IMR-90 (cell line): ENCODE data around the gene GRB10. TPM values are rescaled to one million over a fixed set of nuclear protein-coding genes. Genes with fewer than 3 reads are reported as not detected.

ENCODE experiments used
- ATAC-seq: fragments of 200-7000 bp; cut with Tn5 transposase; 2 replicates; pipeline ENCODE4 v1.9.1; 2020; ENCODE audit warnings: low read depth, mild to moderate bottlenecking, moderate library complexity
- BruUV-seq: library from RNA; stranded (reverse); fragments of 400-500 nt; replicated peaks from 2 replicates; lab custom pipeline; 2021; lab: Mats Ljungman, UMichigan
- CTCF ChIA-PET: fragments of 300-600 bp; formaldehyde crosslinking; extraction: SDS; loops from one replicate; lab custom pipeline; 2021; ENCODE audit warnings: antibody characterized with exemption; lab: Yijun Ruan, JAX
- POLR2A ChIA-PET: fragments of 300-600 bp; sonication (Branson Sonifier 250); formaldehyde crosslinking; loops from one replicate; lab custom pipeline; 2022; ENCODE audit warnings: antibody characterized with exemption; ENCODE audit not compliant: unreplicated experiment; lab: Charles Lee
- DNase-seq: peaks from one replicate; pipeline ENCODE4 v3.0.0; 2013
- H2AFZ ChIP-seq: replicated peaks from 2 replicates; pipeline ENCODE3; 2013; ENCODE audit warnings: low read length, mild to moderate bottlenecking; ENCODE audit not compliant: poor library complexity
- H2AK5ac ChIP-seq: 2 replicates; pipeline ENCODE4 v1.6.1; 2013; ENCODE audit warnings: low read depth, low read length, inconsistent platforms
- H2AK9ac ChIP-seq: replicated peaks from 2 replicates; pipeline ENCODE3; 2013; ENCODE audit warnings: mild to moderate bottlenecking, low read depth, low read length, moderate library complexity; ENCODE audit not compliant: poor library complexity
- H2BK120ac ChIP-seq: 2 replicates; pipeline ENCODE4 v1.6.1; 2013; ENCODE audit warnings: low read depth, low read length, inconsistent platforms
- H2BK15ac ChIP-seq: 3 replicates; pipeline ENCODE4 v1.6.1; 2013; ENCODE audit warnings: low read depth, low read length, inconsistent platforms
- H2BK20ac ChIP-seq: 2 replicates; pipeline ENCODE4 v1.6.1; 2013; ENCODE audit warnings: low read depth, mild to moderate bottlenecking, inconsistent platforms, low read length, moderate library complexity
- H2BK5ac ChIP-seq: 2 replicates; pipeline ENCODE4 v1.6.1; 2013; ENCODE audit warnings: mild to moderate bottlenecking, low read depth, low read length, inconsistent platforms; ENCODE audit not compliant: poor library complexity, severe bottlenecking
- H3K14ac ChIP-seq: replicated peaks from 2 replicates; pipeline ENCODE4 v1.6.1; 2013; ENCODE audit warnings: low read depth, low read length, inconsistent platforms
- H3K18ac ChIP-seq: 2 replicates; pipeline ENCODE4 v1.6.1; 2013; ENCODE audit warnings: low read depth, low read length, control low read depth
- H3K23ac ChIP-seq: 2 replicates; pipeline ENCODE4 v1.6.1; 2013; ENCODE audit warnings: low read depth, low read length, inconsistent platforms
- H3K27ac ChIP-seq: 2 replicates; pipeline ENCODE4 v1.5.1; 2013; ENCODE audit warnings: mild to moderate bottlenecking, control low read depth, low read length; ENCODE audit not compliant: insufficient read depth
- H3K27me3 ChIP-seq: 2 replicates; pipeline ENCODE4 v1.6.1; 2013; ENCODE audit warnings: low read length; ENCODE audit not compliant: control insufficient read depth, insufficient read depth
- H3K36me3 ChIP-seq: 2 replicates; pipeline ENCODE4 v1.6.1; 2013; ENCODE audit warnings: low read length, mixed read lengths; ENCODE audit not compliant: control insufficient read depth, insufficient read depth
- H3K4ac ChIP-seq: 2 replicates; pipeline ENCODE4 v1.6.1; 2013; ENCODE audit warnings: low read depth, low read length, inconsistent platforms
- H3K4me1 ChIP-seq: 2 replicates; pipeline ENCODE4 v1.6.1; 2013; ENCODE audit warnings: low read length, mixed read lengths; ENCODE audit not compliant: control insufficient read depth, insufficient read depth
- H3K4me2 ChIP-seq: 2 replicates; pipeline ENCODE4 v1.6.1; 2013; ENCODE audit warnings: low read depth, mild to moderate bottlenecking, control low read depth, low read length, moderate library complexity
- H3K4me3 ChIP-seq: 2 replicates; pipeline ENCODE4 v1.5.1; 2013; ENCODE audit warnings: low read depth, mild to moderate bottlenecking, control low read depth, low read length, moderate library complexity; ENCODE audit not compliant: insufficient read depth
- H3K56ac ChIP-seq: 2 replicates; pipeline ENCODE4 v1.6.1; 2013; ENCODE audit warnings: low read length, inconsistent platforms; ENCODE audit not compliant: insufficient read depth; ENCODE audit errors: extremely low read depth
- H3K79me1 ChIP-seq, 2 experiments: 2 replicates each; pipeline ENCODE4 v1.6.1; 2013; ENCODE audit warnings: low read length in 2 of 2, inconsistent platforms in 1 of 2, low read depth in 1 of 2
- H3K9ac ChIP-seq: 2 replicates; pipeline ENCODE4 v1.6.1; 2013; ENCODE audit warnings: low read depth, low read length, control low read depth
- H3K9me1 ChIP-seq: 2 replicates; pipeline ENCODE4 v1.6.1; 2013; ENCODE audit warnings: low read length, inconsistent platforms; ENCODE audit not compliant: insufficient read depth
- H3K9me3 ChIP-seq: 2 replicates; pipeline ENCODE4 v1.6.1; 2013; ENCODE audit warnings: low read length; ENCODE audit not compliant: control insufficient read depth, insufficient read depth
- H4K20me1 ChIP-seq: 2 replicates; pipeline ENCODE4 v1.6.1; 2013; ENCODE audit warnings: low read length, inconsistent platforms; ENCODE audit not compliant: insufficient read depth
- H4K5ac ChIP-seq: 2 replicates; pipeline ENCODE4 v1.6.1; 2013; ENCODE audit warnings: mild to moderate bottlenecking, low read depth, low read length, control low read depth
- H4K8ac ChIP-seq, 2 experiments: 2 replicates each; pipeline ENCODE4 v1.6.1; 2013; ENCODE audit warnings: low read depth in 2 of 2, low read length in 2 of 2, control low read depth in 1 of 2, inconsistent platforms in 1 of 2
- H4K91ac ChIP-seq: 2 replicates; pipeline ENCODE4 v1.6.1; 2013; ENCODE audit warnings: low read depth, low read length, inconsistent platforms; ENCODE audit not compliant: insufficient read depth
- CEBPB ChIP-seq: IDR thresholded peaks from 2 replicates; pipeline ENCODE4 v1.6.1; 2012; ENCODE audit warnings: low read depth, low read length, improper control_type of control experiment
- CHD1 ChIP-seq: IDR thresholded peaks from 2 replicates; pipeline ENCODE4 v1.6.1; 2012; ENCODE audit warnings: low read depth, low read length, improper control_type of control experiment
- FOS ChIP-seq: fragments of 150-350 bp; IDR thresholded peaks from 2 replicates; pipeline ENCODE4 v1.6.1; 2016; ENCODE audit warnings: low read depth, low read length
- MAZ ChIP-seq: IDR thresholded peaks from 2 replicates; pipeline ENCODE4 v1.6.1; 2012; ENCODE audit warnings: low read depth, mild to moderate bottlenecking, low read length, improper control_type of control experiment, moderate library complexity, borderline replicate concordance
- MXI1 ChIP-seq: IDR thresholded peaks from 2 replicates; pipeline ENCODE4 v1.6.1; 2012; ENCODE audit warnings: low read depth, mild to moderate bottlenecking, low read length, moderate library complexity, borderline replicate concordance
- NFE2L2 ChIP-seq: fragments of 150-350 bp; IDR thresholded peaks from 2 replicates; pipeline ENCODE4 v1.6.1; 2016; ENCODE audit warnings: low read depth, mild to moderate bottlenecking, low read length
- POLR2A ChIP-seq: IDR thresholded peaks from 2 replicates; pipeline ENCODE4 v1.6.1; 2012; ENCODE audit warnings: mild to moderate bottlenecking, low read depth, low read length
- RAD21 ChIP-seq: IDR thresholded peaks from 2 replicates; pipeline ENCODE4 v1.6.1; 2012; ENCODE audit warnings: low read length, improper control_type of control experiment
- RCOR1 ChIP-seq: IDR thresholded peaks from 2 replicates; pipeline ENCODE4 v1.6.1; 2012; ENCODE audit warnings: mild to moderate bottlenecking, low read length, improper control_type of control experiment; ENCODE audit not compliant: insufficient replicate concordance
- RFX5 ChIP-seq: IDR thresholded peaks from 2 replicates; pipeline ENCODE4 v1.8.0; 2012; ENCODE audit warnings: low read depth, mild to moderate bottlenecking, low read length, moderate library complexity
- SMC3 ChIP-seq: fragments of 150-350 bp; IDR thresholded peaks from 2 replicates; pipeline ENCODE4 v1.6.1; 2016; ENCODE audit warnings: low read depth, mild to moderate bottlenecking, antibody characterized with exemption, low read length, moderate library complexity
- WGBS, 2 experiments: methylation state at CpG; one replicate each; pipeline versions ENCODE4 v1.1.5 to v1.1.7; 2013; ENCODE audit warnings: missing lambda C conversion rate in 2 of 2; ENCODE audit not compliant: insufficient read length in 1 of 2; ENCODE audit errors: extremely low coverage in 2 of 2; 5-methylcytosine and 5-hydroxymethylcytosine counted together
- dilution Hi-C: fragments of 300-500 bp; cut with HindIII; formaldehyde crosslinking; loops from one replicate; pipeline ENCODE4 v1.14.3; 2018; ENCODE audit warnings: low sequenced_read_pairs; ENCODE audit not compliant: unreplicated experiment
- in situ Hi-C: fragments of 300-500 bp; cut with MboI; formaldehyde crosslinking; loops from 3 replicates; pipeline ENCODE4 v1.14.3; 2019; ENCODE audit warnings: low sequenced_read_pairs, inconsistent platforms, mixed read lengths
- intact Hi-C: fragments of 100-400 bp; cut with micrococcal nuclease; formaldehyde crosslinking; loops from 2 replicates; pipeline ENCODE4 v1.10.0; 2022
- polyA plus RNA-seq, 3 experiments: library from polyadenylated mRNA; depleted of rRNA; stranded (reverse); fragments of >200 nt; gene quantifications; 2 replicates each; pipeline ENCODE4 v1.2.3, GENCODE V29; 2012; ENCODE audit warnings: low replicate concordance in 1 of 3
- total RNA-seq: library from RNA; depleted of rRNA; stranded (reverse); fragments of >200 nt; gene quantifications from 2 replicates; pipeline ENCODE4 v1.2.3, GENCODE V29; 2012
- TF ChIP-seq, protein P1 (sequence below): fragments of 150-350 bp; IDR thresholded peaks from 2 replicates; pipeline ENCODE4 v1.6.1; 2017; ENCODE audit warnings: mild to moderate bottlenecking, antibody characterized with exemption, low read length, low read depth
- TF ChIP-seq, protein P2 (sequence below): fragments of 150-350 bp; IDR thresholded peaks from 2 replicates; pipeline ENCODE4 v1.6.1; 2016; ENCODE audit warnings: low read depth, mild to moderate bottlenecking, low read length, moderate library complexity, borderline replicate concordance

The GRB10 gene
- total and polyA plus RNA-seq, 2 of the 4 experiments (the other 2 are of a cell fraction) = 6.3 to 15.1 TPM

DNA sequence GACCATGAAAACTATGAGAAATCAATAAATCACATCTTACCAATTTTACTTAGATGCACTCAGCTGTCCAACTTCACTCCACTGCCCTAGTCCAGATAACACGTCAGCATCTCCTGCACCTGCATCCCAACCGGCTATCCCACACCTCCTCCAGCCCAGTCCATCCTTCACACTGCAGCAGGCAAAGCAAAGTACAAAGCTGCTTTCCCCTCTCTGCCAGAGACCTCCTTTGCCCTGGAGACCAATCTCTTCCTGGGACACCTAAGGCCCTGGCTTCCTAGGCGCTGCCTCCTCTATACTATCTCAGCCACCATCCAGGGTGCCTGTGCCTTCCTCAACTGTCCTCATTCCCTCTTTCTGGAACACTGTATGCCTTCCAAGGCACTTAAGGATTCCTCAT lies 127.2 kb downstream of the GRB10 start (continued):
- TF ChIP-seq, protein P1, sequence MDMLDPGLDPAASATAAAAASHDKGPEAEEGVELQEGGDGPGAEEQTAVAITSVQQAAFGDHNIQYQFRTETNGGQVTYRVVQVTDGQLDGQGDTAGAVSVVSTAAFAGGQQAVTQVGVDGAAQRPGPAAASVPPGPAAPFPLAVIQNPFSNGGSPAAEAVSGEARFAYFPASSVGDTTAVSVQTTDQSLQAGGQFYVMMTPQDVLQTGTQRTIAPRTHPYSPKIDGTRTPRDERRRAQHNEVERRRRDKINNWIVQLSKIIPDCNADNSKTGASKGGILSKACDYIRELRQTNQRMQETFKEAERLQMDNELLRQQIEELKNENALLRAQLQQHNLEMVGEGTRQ = no peak
- TF ChIP-seq RCOR1 = no peak

DNA sequence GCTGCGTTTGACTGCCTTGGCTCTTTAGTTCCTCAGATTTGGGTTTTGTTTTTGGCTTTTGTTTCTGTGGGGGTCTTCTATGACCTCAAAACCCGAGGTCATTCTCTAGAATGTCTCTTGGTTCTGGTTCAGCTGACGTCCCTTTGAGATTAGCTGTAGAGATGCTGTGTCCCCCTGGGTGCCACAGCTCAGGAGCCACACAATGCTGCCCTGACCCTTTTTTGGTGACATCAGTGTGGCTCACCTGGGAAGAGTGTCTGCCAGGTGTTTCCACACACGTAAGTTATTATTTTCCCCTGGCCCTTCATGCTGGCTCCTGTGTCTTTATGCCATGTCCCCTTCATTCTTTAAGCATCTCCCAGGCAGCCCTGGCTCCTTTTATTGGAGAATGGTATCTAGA lies 127.7 kb downstream of the GRB10 start:
- H3K79me1 ChIP-seq = no peaks in the 10 kb centered on the region; a peak in 1 of 4 replicates
- H3K56ac ChIP-seq = no peak overlapping the region
- no peak overlapping the region for H2AFZ ChIP-seq
- H3K14ac ChIP-seq = no peak overlapping the region
- 100% methylated on average over 2 of the region's 4 CpGs; no CpG with 5 or more reads in 1 of the 2 experiments for WGBS, 2 experiments
- H3K27me3 ChIP-seq = no peaks in the 10 kb centered on the region
- H3K36me3 ChIP-seq = peaks cover 4% of the 10 kb centered on the region
- no peak overlapping the region for H3K18ac ChIP-seq
- dilution Hi-C loops (no loop called here), in situ Hi-C loops (no loop called here), intact Hi-C loops (no loop called here)
- no peak overlapping the region for H4K5ac ChIP-seq
- H2BK20ac ChIP-seq = no peak overlapping the region
- peaks cover 4% of the 10 kb centered on the region; the same call in 1 of the 2 replicates for H4K20me1 ChIP-seq
- H3K4me3 ChIP-seq = no peak overlapping the region
- H2BK15ac ChIP-seq = no peak overlapping the region
- no peak overlapping the region for H2BK120ac ChIP-seq
- H2AK5ac ChIP-seq = no peak overlapping the region
- DNase-seq (no peak), ATAC-seq (no peak)
- no peak overlapping the region for H3K27ac ChIP-seq
- no peaks in the 10 kb centered on the region; the same call in 1 of the 2 replicates for H3K9me1 ChIP-seq
- CTCF ChIA-PET = no interaction called here
- H4K8ac ChIP-seq = no peak overlapping the region
- no peak overlapping the region for H4K91ac ChIP-seq
- no peak overlapping the region for H2AK9ac ChIP-seq
- no peak overlapping the region for H3K4ac ChIP-seq
- no peak overlapping the region for H3K9ac ChIP-seq
- peaks cover 1% of the 10 kb centered on the region; the same call in 1 of the 2 replicates for H3K4me1 ChIP-seq
- no peaks in the 10 kb centered on the region for H3K9me3 ChIP-seq
- no peak overlapping the region for H3K4me2 ChIP-seq
- H2BK5ac ChIP-seq = no peak overlapping the region
- POLR2A ChIA-PET = no interaction called here
- no peak overlapping the region for H3K23ac ChIP-seq
- BruUV-seq = no TSS peak
- TF ChIP-seq MXI1 (no peak), RFX5 (no peak), FOS (no peak), POLR2A (no peak), RCOR1 (no peak), CHD1 (no peak), NFE2L2 (no peak), RAD21 (no peak), CEBPB (no peak), MAZ (no peak), SMC3 (no peak)
- TF ChIP-seq, protein P1 = no peak
- TF ChIP-seq, protein P2, sequence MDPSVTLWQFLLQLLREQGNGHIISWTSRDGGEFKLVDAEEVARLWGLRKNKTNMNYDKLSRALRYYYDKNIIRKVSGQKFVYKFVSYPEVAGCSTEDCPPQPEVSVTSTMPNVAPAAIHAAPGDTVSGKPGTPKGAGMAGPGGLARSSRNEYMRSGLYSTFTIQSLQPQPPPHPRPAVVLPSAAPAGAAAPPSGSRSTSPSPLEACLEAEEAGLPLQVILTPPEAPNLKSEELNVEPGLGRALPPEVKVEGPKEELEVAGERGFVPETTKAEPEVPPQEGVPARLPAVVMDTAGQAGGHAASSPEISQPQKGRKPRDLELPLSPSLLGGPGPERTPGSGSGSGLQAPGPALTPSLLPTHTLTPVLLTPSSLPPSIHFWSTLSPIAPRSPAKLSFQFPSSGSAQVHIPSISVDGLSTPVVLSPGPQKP = no peak
